Measurements from ENCODE around the gene MOB3C.

The MOB3C gene

GRCh38 chr1:46642115-46642680 lies 25.6 kb upstream of the MOB3C start:
- no peak overlapping the region for H3K27ac ChIP-seq
- H3K4me3 ChIP-seq: no peak overlapping the region

DNA sequence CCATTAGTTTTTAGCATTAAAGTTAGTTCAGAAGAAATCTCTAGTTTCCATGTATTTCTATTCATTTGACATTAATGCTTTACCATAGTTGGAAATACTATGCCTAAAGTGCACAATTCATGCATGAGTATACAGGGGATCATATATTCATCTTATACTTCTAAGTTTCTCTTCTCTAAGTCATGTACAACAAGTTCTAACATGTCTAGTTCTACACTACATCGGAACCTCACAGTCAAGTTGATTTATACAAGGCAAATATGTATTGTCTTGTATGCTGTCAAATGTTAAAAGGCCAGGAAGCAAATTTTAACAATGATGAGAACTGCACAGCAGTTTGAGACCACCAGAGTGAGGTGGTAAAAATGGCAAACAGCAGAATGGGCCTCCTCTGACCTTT lies 22.9 kb upstream of the MOB3C start:
- Histone ChIP-seq H3K27ac (no peak overlapping the region), H3K4me3 (no peak overlapping the region)

DNA sequence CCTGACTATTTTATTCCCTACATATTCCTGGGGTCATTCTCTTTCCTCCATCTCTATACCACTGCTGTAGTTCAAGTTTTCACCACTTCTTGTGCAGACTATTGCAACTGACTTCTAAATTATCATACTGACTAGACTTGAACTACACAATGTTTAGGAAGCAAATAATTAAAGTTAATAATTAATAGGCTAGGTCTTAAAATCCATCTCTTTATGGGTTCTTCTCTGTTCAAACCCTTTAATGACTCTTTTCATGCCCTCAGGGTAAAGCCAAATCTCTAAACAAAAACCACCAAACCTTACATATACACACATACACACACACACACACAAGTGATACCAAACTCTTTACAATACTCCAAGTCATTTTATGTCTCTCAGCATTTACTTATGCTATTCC lies 22.3 kb upstream of the MOB3C start:
- no peak overlapping the region for H3K27ac ChIP-seq
- no peak overlapping the region for H3K4me3 ChIP-seq

DNA sequence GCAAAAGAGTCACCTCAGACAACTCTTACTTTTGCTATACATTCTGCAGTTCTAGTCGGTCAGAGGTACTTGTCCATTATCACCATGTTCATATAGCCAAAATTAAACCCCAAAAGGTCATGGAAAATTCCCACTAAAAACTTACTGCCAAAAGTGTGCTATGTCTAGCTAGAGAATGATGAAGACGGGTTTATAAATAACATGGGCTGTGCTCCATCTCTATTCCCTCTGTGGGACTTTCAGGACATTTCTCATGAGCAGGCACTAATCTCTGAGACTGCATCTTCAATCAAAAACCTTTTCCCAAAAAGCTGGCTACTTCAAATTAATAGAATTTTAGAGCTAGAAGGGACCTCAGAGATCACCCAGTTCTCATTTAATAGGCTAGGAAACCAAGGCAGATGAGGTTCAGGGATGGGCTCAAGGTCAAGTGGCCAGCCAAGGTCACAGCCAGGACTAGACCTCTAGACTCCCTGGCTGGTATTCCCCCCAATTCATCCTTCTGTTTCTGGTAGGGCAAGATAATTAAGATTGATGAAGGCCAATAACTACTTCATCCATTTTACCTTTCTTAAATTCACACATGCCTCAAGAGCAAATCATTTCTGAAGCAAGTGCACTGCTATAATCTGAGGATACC lies 21.0 kb upstream of the MOB3C start:
- H3K27ac ChIP-seq: no peak overlapping the region
- no peak overlapping the region for H3K4me3 ChIP-seq

DNA sequence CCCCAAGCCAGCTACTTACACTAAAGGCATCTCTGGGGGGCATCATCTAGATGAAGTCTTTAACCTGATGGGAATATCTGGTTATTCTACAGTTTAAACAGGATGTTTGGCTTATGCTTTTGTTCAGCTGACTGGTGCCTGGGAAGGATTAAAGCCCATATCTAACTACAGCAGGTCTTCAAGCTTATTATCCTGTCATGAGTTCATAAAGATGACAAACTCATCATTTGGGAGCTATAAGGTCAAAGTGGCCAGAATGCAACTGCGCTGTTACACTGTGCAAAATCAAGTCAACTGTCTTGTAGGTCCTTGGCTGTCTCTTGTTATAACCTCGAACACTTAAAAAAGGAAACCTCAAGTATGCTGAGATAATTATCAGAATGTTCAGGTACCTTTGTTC lies 18.6 kb upstream of the MOB3C start:
- Histone ChIP-seq H3K27ac (no peak overlapping the region), H3K4me3 (no peak overlapping the region)

DNA sequence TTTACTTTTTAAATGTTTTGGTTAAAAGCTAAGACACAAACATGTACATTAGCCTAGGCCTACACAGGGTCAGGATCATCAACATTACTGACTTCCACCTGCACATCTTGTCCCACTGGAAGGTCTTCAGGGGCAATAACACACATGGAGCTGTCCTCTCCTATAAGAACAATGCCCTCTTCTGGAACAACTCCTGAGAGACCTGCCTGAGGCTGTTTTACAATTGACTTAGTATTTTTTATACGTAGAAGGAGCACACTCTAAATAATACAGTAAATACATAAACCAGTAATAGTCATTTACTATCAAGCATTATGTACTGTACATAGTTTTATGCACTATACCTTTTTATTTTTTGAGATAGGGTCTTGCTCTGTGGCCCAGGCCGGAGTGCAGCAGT lies 14.1 kb upstream of the MOB3C start:
- H3K4me3 ChIP-seq: no peak overlapping the region

DNA sequence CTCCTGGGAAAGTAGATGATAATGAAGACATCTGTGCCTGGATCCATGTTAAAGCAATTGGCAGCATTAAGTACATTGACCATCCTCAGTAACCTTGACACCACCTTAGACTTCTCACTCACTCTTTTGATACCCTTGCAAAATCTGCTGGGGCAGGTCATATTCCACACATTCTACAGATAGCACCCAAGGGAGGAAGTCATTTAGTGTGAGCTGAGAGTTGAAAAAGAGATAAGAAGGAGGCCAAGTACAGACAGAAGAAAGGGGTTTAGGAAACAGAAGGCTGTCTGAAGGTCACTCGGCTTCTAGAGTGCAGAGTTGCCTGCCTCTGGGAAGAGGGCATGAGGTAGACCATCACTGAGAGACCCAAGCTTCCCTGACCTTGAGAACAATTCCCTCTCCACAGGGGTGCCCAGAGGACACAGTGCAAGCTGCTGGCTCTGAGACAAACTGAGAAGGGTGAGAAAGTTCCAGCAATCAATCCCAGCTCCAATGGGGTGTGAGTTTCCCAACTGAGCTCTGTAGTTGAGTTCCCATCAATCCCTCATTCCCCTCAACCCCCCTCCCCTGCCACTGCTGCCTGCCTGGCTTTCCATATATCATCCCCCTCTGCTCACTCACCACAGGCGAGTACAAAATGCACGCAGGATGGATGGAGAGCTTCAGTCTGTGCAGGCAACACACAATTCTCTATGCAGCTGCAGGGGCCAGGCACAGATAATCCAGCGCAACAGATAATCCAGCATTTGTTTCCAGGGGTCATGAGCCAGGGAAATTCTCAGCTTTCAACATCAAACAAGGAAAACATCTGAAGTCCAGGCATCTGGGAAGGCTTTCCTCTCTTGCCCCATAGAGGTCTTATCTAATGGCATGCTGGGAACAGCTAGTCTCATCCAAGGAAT lies 7.4 kb upstream of the MOB3C start:
- H3K4me3 ChIP-seq: no peak overlapping the region
- H3K27ac ChIP-seq: no peak overlapping the region

More for the DNA sequence above, 14.1 kb upstream of the MOB3C start:
- H3K27ac ChIP-seq: no peak overlapping the region

- no peak overlapping the region for H3K4me3 ChIP-seq
- peak overlapping the region in 1 of 21 experiments; percentile 15 for H3K27ac ChIP-seq
Measured at GRCh38 chr1:46622344-46622743, 5.7 kb upstream of the MOB3C start.

DNA sequence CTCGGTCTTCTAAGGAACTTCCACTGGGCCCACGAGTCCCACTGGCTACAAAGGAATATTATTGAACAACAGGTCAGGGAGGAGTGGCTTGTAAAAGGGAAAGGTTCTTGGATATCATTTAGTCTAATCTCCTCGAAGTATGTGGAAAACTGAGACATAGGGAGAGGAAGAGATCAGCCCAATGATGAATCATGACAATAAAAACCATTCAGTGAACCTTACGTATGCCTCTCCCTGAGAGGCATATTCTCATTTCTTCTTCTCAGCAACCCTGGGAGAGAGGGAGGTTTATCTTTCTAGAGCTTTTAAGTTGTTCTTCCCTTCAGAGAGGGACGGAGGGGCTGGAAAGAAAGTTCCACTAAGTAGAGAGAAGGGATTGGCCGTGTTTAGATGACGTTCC lies 5.3 kb upstream of the MOB3C start:
- peak overlapping the region in 2 of 21 experiments; percentile 9 to 15 for H3K27ac ChIP-seq
- H3K4me3 ChIP-seq: no peak overlapping the region

GRCh38 chr1:46619656-46620258 lies 3.1 kb upstream of the MOB3C start:
- H3K4me3 ChIP-seq: no peak overlapping the region
- H3K27ac ChIP-seq: no peak overlapping the region

DNA sequence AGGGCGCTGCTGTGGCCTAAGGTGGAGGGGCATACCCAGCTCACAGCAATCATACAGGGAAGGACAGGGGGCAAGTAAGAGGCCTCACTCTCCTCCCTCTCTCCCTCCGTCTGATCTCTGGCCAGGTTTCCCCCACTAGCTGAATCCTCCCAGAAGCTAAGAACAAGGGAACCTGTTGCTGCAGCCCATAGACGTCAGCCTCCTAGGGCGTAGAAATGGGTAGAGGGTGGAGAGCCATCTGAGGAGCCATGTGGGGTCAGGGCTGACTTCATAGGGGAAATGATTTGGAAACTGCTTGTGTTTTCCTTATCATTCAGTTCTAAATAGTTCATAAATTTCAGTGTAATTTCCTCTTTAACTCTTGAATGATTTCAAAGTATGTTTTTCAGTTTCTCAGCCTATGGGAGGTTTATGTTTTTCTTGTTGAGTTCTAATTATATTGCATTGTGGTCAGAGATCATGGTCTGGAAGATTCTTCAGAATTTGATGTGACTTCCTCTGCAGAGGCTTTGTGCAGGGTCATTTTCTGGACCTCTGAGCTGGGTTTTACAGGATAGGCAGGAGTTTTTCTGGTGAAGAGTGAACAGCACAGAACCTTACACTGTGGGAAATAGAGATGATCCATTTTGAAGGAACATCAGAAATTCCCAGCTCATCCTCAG lies 2.3 kb upstream of the MOB3C start:
- Histone ChIP-seq H3K27ac (no peak overlapping the region), H3K4me3 (no peak overlapping the region)

DNA sequence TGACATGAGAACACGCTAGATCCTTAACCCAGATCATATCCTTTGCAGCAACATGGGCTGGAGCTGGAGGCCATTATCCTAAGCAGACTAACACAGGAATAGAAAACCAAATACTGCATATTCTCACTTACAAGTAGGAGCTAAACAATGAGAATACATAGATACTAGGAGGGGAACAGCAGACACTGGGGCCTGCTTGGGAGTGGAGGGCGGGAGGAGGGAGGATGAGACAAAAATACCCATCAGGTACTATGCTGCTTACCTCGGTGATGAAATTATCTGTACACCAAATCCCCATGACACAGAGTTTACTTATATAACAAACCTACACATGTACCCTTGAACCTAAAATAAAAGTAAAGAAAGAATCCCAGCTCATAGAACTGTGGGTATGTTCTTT lies 1.2 kb upstream of the MOB3C start:
- Histone ChIP-seq H3K4me3 (no peak overlapping the region), H3K27ac (peak overlapping the region in 3 of 21 experiments; percentile 11 to 93 (median 19))

GRCh38 chr1:46617108-46617800 lies 643 bp upstream of the MOB3C start:
- H3K27ac ChIP-seq: peak overlapping the region in 20 of 21 experiments; percentile 85 to 96 (median 93)
- peak overlapping the region; percentile 65 to 95 (median 78) for H3K4me3 ChIP-seq

DNA sequence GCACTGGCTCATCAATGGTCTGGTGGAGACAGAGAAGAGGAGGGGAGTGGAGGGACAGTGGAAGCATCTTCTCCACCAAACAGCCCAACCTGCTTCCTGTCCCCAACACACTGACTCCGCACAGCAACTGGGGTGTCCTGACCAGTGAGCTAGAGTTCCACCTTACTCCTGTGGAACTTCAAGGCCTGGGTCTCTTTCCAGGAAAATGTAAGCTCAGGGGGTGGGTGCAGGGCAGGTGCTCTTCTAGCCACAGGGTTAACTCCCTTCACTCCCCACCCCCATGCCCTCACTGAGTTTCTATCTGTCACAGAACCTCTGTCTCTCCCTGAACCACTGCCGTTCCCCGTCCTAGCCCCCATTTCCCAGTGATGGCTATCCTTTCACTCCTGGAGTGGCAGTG lies 876 bp downstream of the MOB3C start:
- Histone ChIP-seq H3K27ac (peak overlapping the region in 20 of 21 experiments; percentile 85 to 96 (median 93)), H3K4me3 (peak overlapping the region; percentile 65 to 95 (median 78))

- peak overlapping the region in 2 of 7 experiments; percentile 78 to 86 for H3K4me3 ChIP-seq
Measured at GRCh38 chr1:46615088-46615487, 1.5 kb downstream of the MOB3C start.

GRCh38 chr1:46614604-46614984 lies 2.0 kb downstream of the MOB3C start:
- Histone ChIP-seq H3K27ac (peak overlapping the region in 11 of 21 experiments; percentile 5 to 94 (median 36)), H3K4me3 (no peak overlapping the region)

More at GRCh38 chr1:46615088-46615487, 1.5 kb downstream of the MOB3C start:
- peak overlapping the region in 10 of 21 experiments; percentile 33 to 94 (median 92) for H3K27ac ChIP-seq

DNA sequence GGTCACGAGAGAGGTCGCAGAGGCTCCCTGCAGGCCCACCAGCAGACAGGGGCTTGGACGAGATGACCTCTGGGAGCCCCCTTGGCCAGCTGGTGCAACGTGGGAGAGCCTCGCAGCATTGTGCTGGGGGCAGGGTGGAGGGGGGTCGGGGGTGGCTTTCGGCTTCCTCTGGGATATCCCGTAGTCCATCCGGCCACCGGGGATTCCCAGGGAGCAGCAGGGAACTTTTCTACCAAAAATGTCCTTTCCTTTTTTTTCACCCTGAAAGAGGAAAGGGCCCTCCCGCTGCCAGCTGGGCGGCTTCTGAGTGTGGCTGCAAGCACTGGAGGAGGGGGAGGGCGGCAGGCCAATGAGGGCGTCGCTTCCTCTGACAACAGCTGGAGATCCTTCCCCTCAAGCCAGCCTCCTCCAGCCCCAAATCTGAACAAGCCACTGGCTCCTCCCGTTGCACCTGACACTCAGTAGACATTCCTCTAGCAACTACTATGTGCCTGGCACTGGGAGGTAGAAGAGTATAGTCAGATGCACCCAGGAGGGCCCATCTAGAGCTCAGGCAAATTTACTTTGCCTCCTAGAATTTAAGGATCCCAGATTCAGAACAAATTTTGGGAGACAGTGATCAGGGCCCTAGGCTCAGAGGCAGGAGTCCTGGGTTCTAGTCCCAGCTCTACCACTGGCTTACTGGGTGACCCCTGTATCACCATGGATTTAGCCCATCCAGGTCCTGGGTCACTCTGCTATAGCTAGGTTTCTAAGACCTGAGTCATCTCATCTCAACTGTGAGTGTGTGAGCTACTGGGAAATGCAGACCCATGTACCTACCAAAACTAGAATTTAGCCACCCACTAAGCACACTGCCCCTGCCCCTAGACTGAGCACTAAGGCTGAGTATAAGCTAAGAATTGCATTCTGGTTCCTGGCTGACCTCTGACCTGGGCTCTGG lies 2.7 kb downstream of the MOB3C start:
- Histone ChIP-seq H3K27ac (peak overlapping the region in 17 of 21 experiments; percentile 5 to 92 (median 63)), H3K4me3 (peak overlapping the region in 3 of 7 experiments; percentile 4 to 32 (median 7))

Data from skin epidermis (tissue), 12 donors.